Esophagus squamous epithelium (tissue), 4 donors: ENCODE results near the gene TSPEAR.
"Not testable (repeated sequence)": the region's sequence is repeated elsewhere in the genome, so short reads cannot be mapped to it uniquely, and the experiment has no call there.

Experiments
- POLR2A ChIP-seq, 4 donors: fragments of 450-650 bp; IDR thresholded peaks; one replicate each; pipeline ENCODE4 v1.6.1; 2017; ENCODE audit warnings: antibody characterized with exemption in 4 of 4, mild to moderate bottlenecking in 4 of 4, moderate library complexity in 3 of 4
- TF ChIP-seq, protein P1 (sequence below), 6 experiments: fragments of 450-650 bp in 4 of 6; fragments of 200-600 bp in 2 of 6; sonication (generic) in 2 of 6; IDR thresholded peaks; one replicate each; pipeline ENCODE4 v1.5.1; 2016 to 2019; ENCODE audit warnings: antibody characterized with exemption in 6 of 6, mild to moderate bottlenecking in 4 of 6, moderate library complexity in 4 of 6

DNA sequence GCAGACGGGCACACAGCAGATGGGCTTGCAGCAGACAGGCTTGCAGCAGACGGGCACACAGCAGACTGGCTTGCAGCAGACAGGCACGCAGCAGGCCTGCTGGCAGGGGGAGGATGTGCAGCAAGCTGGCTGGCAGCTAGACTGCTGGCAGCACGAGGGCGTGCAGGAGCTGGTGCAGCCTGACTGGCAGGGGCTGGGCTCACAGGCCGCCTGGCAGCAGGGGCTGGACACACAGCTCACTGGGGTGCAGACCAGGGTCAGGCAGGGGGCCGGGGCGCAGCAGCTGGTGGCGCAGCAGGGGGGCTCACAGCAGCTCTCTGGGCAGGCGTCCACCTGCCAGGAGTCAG is 153.1 kb downstream of the TSPEAR start:
- TF ChIP-seq, protein P1, sequence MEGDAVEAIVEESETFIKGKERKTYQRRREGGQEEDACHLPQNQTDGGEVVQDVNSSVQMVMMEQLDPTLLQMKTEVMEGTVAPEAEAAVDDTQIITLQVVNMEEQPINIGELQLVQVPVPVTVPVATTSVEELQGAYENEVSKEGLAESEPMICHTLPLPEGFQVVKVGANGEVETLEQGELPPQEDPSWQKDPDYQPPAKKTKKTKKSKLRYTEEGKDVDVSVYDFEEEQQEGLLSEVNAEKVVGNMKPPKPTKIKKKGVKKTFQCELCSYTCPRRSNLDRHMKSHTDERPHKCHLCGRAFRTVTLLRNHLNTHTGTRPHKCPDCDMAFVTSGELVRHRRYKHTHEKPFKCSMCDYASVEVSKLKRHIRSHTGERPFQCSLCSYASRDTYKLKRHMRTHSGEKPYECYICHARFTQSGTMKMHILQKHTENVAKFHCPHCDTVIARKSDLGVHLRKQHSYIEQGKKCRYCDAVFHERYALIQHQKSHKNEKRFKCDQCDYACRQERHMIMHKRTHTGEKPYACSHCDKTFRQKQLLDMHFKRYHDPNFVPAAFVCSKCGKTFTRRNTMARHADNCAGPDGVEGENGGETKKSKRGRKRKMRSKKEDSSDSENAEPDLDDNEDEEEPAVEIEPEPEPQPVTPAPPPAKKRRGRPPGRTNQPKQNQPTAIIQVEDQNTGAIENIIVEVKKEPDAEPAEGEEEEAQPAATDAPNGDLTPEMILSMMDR (IDR thresholded peaks at IDR 0.05) = not testable (repeated sequence)
- not testable (repeated sequence) for TF ChIP-seq POLR2A (IDR thresholded peaks at IDR 0.05)
